ENCODE data around the gene SYT8.

GRCh38 chr11:1837171-1838076, 2.6 kb downstream of the SYT8 start:
- peak; percentile 82 to 90 (median 83) for TF ChIP-seq CTCF (IDR thresholded peaks at IDR 0.05)
- no peak for TF ChIP-seq EP300 (IDR thresholded peaks at IDR 0.05; ENCODE audit: low read depth)

Data from transverse colon (tissue), 3 donors.